HepG2 (cell line): Measurements from ENCODE around the gene CGB3.

ENCODE experiments used
- CTCF ChIP-seq: sonication (generic); formaldehyde crosslinking; IDR thresholded peaks from 2 replicates; pipeline ENCODE4 v1.5.0; 2020; ENCODE audit warnings: mild to moderate bottlenecking, missing genetic modification reagents, moderate library complexity
- POLR2A ChIP-seq, 2 experiments: IDR thresholded peaks; 2 replicates each; pipeline ENCODE4 v1.6.1; 2011; ENCODE audit warnings: low read depth in 2 of 2, low read length in 2 of 2, mild to moderate bottlenecking in 1 of 2, moderate library complexity in 1 of 2; ENCODE audit not compliant: insufficient read depth in 1 of 2
- ZNF263 ChIP-seq: sonication (generic); formaldehyde crosslinking; IDR thresholded peaks from 2 replicates; pipeline ENCODE4 v1.4.0; 2020; ENCODE audit warnings: missing genetic modification reagents
- ZNF816 ChIP-seq: sonication (generic); formaldehyde crosslinking; IDR thresholded peaks from 2 replicates; pipeline ENCODE4 v1.8.0; 2022; ENCODE audit warnings: missing genetic modification reagents, mild to moderate bottlenecking, borderline replicate concordance

GRCh38 chr19:49017666-49018351 lies 6.3 kb downstream of the CGB3 start:
- TF ChIP-seq ZNF263 (CRISPR knock-in tag), result no peak
- peak; percentile 57 for TF ChIP-seq CTCF (CRISPR knock-in tag)
- no peak for TF ChIP-seq ZNF816
- TF ChIP-seq POLR2A (IDR thresholded peaks at IDR 0.05; ENCODE audit: insufficient read depth in 1 of 2, low read depth in 2 of 2, low read length in 2 of 2), result no peak
